ENCODE measurements around the gene CHRNB1. TPM values are rescaled to one million over a fixed set of nuclear protein-coding genes. Genes with fewer than 3 reads are reported as not detected.

CHRNB1 gene
- total RNA-seq, result 6.8 TPM
- long read RNA-seq, transcript CHRNB1-207 (2 exons, 1,095 nt), result major isoform, 10 of 10 reads
- long read RNA-seq, partial matches to known transcripts, result 0 of 10 reads
- long read RNA-seq, other reads (novel, unspliced or antisense), result 0 of 10 reads

DNA sequence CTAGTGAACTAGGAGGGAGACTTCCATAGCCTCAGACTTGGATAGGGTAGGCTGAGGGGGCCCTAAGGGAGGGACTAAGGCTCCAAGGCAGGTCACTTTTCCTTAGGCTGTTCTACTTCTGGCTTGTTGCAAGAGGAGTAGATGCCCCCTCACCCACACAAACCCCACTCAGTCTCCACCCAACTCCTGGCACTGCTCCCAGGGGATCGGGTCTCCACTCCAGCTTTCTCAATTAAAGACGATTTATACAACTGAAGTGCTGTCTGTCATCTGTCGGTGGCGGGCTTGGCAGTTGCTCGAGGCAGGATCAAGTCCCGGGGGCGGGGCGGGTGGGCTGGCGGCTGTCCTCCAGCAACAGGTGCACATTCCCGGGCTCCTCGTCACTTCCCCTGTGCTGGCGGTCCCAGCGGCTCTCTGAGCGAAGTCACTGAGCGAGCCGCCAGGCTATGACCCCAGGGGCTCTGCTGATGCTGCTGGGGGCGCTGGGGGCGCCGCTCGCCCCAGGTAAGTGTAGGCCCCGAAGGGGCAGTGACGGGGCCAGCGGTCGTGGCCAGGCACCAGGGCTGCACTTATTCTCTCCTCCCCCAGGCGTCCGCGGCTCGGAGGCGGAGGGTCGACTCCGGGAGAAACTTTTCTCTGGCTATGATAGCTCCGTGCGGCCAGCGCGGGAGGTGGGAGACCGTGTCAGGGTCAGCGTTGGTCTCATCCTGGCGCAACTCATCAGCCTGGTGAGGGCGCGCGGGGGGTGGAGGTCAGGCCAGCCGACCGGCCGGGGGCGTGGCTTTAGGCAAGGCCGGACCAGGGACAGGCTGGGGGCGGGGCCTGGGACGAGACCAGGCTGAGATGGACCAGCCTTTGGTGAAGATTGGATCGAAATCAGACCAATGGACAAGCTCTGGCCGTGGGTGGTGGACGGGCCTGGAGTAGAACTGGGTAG lies at the start of gene CHRNB1:
Gene CHRNB1 (plus strand): TSS at position 380 of the 937 bp plus-strand sequence. CDS start 67 bp downstream, at position 447.
- DNase-seq (ENCODE audit: low spot score), result no peak

DNA sequence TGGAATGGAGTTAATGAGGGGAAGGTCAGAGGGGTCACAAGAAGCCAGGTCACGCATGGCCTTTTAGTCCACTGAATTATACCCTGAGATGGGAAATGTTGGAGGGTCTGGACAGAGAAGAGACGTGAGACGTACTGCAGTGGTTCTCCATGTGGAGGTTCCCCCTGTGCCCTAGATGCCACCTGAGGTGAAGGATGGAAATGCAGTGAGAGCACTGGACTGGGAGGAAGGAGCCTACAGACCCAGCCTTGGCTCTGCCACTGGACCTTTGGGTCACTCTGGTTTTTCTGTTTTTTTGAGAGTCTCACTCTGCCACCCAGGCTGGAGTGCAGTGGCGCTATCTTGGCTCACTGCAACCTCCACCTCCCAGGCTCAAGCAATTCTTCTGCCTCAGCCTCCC lies 48.7 kb upstream of the CHRNB1 start:
- no peak for DNase-seq (ENCODE audit: low spot score)

GRCh38 chr17:7398612-7399011 lies 46.2 kb upstream of the CHRNB1 start:
- no peak for DNase-seq (ENCODE audit: low spot score)

DNA sequence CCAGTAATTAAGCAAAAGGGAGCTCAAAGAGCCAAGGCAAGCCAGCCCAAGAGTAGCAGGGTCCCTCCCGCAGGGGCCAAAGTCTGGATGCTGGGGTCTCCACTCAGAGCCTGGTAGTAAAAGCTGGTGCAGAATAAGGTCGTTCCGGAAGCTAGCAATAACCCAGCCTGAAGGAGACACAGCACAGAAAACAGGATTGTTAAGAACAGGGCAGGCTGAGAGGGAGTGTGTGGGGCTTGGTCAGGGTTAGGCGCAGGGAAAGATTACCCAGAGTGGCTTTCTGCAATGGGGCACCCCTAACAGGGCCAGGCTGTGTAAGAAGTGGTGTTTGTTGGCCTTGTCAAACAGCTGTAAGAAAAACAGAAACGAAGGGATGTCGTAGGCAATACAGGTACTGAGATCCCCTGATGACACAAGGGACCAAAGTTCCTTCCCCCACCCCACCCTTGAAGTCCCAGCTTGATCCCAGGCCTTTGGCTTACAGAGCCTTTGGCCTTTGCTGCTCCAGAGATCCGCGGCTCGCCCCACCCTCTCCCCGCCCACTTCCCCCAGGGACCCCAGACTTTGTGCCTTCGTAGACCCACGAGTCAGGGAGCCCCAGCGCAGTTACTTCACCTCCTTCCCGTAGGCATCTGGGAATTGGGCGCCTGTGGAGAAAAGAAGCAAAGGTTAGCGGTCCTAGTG lies 41.7 kb upstream of the CHRNB1 start:
- no peak for DNase-seq (ENCODE audit: low spot score)

DNA sequence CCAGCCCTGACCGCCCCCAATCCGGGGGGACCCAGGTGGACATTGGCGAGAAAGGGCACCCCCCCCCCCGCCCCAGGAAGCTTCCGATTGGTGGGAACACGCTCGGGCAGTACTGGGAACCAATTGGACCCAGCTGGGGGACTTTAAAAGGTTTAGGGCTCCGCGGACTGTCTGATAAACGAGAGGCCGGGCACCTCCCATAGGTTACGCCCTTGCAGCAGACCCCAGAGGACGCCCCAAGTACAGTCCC lies 41.2 kb upstream of the CHRNB1 start:
- no peak for DNase-seq (ENCODE audit: low spot score)

GRCh38 chr17:7403977-7404736 lies 40.7 kb upstream of the CHRNB1 start, which contains the start of gene TMEM256:
TSS of gene TMEM256 (minus strand) at chr17:7404097. CDS start at chr17:7404084, 13 bp downstream.
- peak; percentile 98 for DNase-seq (ENCODE audit: low spot score)

GRCh38 chr17:7404737-7405349 lies 40.0 kb upstream of the CHRNB1 start:
- DNase-seq (ENCODE audit: low spot score), result no peak

DNA sequence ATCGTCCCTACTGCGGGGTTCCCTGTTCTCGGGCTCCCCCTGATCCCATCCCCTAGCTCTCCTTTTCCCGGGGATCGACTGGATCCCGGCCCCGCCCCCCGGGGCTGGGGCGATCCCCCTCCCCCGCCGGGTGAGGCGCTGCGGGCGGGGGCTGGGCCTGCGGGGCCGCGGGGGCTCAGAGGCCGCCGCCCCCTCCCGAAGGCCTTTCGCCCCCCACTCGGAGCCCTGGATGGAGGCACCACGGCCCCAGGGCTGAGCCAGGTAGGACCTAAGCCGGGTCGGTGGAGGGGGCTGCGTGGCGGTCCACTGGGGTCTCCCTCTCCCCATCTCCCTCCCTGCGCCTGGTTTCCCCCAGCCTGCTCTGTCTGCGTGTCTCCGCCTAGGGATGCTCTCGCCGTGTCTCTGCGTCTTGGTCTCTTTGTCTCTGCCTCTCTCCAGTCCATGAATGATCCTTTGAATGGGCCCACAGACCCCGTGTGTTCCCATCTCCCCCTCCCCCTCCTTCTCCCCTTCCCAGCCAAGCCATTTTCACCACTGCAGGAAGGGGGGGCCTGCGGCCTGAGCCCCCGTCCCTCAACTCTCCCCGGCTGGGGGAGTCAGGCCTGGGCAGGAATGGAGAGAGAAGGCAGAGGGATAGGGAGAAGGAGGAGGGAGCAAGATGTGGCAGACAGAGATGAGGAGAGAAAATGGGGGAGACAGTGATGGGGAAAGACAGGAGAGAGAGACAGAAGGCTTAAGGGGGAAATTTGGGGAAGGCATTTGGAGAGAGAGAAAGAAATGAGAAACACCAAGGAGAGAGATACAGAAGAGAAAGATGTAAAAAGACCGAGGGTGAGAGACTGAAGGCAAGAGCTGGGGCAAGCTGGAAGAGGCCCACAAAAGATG lies 39.3 kb upstream of the CHRNB1 start:
- no peak for DNase-seq (ENCODE audit: low spot score)

- DNase-seq (ENCODE audit: low spot score), result no peak
Measured at GRCh38 chr17:7406235-7406825, 38.5 kb upstream of the CHRNB1 start.

DNA sequence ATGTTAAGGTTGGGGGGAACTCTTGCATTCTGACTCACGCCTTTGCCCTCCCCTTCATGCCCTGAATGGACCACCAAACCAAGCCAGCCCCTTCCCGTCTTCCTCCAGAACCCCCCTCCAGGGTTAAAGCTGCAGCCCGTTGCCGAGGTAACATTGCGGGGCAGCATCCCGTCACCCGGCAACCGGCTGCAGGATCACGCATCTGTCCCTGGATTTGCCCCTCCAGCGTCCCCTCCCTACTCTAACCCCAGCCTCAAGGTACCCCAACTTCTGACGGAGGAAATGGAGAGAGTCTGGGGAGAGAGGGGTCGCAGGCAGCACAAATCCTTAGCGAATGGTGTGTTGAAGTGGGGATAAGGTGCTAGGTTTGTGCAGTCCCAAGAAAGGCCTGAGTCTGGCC lies 37.8 kb upstream of the CHRNB1 start:
- no peak for DNase-seq (ENCODE audit: low spot score)

- no peak for DNase-seq (ENCODE audit: low spot score)
Measured at GRCh38 chr17:7407485-7408251, 37.2 kb upstream of the CHRNB1 start, which contains the start of gene NLGN2. TSS of gene NLGN2 (plus strand) at chr17:7407845. CDS start at chr17:7408256, 411 bp downstream.

DNA sequence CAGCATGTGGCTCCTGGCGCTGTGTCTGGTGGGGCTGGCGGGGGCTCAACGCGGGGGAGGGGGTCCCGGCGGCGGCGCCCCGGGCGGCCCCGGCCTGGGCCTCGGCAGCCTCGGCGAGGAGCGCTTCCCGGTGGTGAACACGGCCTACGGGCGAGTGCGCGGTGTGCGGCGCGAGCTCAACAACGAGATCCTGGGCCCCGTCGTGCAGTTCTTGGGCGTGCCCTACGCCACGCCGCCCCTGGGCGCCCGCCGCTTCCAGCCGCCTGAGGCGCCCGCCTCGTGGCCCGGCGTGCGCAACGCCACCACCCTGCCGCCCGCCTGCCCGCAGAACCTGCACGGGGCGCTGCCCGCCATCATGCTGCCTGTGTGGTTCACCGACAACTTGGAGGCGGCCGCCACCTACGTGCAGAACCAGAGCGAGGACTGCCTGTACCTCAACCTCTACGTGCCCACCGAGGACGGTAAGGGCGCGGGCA lies 36.6 kb upstream of the CHRNB1 start:
- no peak for DNase-seq (ENCODE audit: low spot score)

GRCh38 chr17:7408863-7409262 lies 36.0 kb upstream of the CHRNB1 start:
- no peak for DNase-seq (ENCODE audit: low spot score)

DNA sequence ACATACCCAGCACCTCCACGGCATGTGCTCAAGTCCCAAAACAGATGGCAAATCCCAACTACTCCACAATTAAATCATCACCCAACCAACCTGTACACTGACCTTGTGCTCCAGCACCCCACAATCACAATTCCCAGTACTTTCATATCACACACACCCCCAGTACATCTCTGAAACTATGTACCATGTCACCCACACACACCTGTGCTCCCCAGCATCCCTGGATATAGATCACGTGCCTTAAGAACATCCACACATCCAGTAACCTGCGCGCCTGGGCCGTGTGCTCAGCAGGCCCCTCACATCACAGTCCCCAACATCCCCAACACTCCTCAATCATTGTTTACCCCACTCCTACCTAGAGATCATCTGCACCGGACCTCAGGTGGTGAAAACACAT lies 35.1 kb upstream of the CHRNB1 start:
- no peak for DNase-seq (ENCODE audit: low spot score)

DNA sequence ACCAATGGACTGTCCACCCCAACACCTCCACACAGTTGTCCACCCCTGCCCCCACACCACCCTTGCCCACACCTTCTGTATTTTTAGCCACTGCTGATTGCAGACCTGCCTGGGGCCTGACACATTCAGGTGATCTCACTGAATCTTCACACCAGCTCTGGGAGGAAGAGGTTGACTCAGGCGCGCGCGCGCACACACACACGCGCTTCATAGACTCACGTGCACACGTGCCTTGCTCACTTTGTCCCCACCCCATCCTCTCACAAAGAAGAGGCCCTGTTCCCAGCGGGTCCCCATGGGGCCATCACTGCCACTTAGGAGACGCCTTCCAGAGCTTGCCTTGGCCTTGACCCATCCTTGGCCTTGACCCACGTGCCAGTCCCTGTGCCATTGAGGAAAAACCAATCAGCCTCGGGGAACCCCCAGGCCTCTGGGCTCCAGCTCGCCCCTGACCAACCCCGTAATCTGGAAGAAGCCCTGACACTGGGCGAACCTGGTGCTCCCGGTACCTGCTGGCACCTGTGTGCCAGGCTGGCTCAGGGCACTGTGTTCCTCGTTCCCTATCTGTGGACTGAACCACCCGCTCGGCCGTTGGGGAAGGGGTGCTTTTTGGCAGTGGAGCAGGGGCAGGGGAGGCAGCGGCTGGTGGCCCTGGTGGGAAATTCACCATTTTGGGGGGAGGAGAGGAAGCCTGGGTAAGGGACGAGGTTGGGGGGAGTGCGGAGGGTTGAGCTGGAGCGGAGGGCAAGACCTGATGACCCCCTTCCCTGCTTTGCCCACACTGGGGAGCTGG lies 34.0 kb upstream of the CHRNB1 start:
- no peak for DNase-seq (ENCODE audit: low spot score)

DNA sequence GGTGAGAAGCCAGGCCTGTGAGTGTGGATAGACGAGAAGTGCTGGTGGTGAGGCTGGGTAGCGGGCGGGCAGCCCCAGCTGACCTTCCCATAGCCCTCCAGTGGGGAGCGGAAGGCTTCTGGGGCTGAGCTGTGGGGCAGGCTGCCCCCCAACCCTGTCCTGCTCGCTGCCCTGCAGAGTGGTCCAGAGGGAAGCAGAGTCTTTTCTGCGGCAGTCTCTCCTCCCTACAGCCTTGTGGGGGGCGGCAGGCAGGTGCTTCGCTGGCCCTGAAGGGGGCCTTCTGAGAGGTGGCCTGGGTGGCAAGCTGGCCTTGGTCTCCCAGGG lies 33.5 kb upstream of the CHRNB1 start:
- DNase-seq (ENCODE audit: low spot score), result no peak

DNA sequence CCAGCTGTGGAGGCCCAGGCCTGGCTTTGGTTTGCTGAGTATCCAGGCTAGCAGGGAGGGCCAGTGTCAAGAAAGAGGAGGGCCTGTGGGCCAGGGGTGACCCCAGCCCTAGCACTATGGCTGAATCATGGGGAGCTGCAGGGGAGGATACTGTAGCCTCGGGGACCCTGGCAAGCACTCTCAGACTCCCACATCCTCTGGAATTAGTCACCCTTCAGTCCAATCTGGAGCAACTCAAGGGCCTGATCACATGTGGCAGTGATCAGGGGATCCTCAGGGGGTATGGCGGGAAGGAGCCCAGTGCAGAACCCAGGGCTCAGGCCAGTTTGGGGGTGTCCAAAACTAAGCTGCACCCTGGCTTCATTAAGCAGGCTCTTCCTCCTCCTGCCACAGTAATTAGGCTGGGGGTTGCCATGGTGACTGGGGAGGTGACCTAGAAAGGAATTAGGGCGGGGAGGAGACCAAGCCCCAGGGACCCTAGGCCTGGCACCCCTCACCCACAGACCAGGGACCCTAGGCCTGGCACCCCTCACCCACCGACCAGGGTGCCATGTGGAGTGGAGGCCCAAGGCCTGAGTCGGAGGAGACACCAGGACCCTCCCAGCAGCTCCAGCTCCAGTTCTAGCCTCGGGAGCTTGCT lies 31.4 kb upstream of the CHRNB1 start:
- DNase-seq (ENCODE audit: low spot score), result no peak

DNA sequence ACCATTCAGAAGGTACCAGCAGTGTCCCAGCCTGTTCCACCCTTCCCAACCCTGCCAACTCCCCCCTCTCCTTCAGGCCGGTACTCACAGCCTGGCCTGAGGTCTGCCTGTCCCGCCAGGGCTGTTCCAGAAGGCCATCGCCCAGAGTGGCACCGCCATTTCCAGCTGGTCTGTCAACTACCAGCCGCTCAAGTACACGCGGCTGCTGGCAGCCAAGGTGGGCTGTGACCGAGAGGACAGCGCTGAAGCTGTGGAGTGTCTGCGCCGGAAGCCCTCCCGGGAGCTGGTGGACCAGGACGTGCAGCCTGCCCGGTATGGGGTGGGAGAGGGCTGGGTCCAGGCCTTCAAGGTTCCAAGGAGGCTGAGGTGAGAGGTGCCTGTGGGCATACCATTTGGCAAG lies 30.0 kb upstream of the CHRNB1 start:
- no peak for DNase-seq (ENCODE audit: low spot score)

Measured in mesenteric fat pad (tissue), 1 donor.